Measurements from ENCODE around the gene NBPF11.
"Not testable (repeated sequence)": the region's sequence is repeated elsewhere in the genome, so short reads cannot be mapped to it uniquely, and the experiment has no call there.

- TF ChIP-seq EZH2phosphoT487 (conservative IDR thresholded peaks at IDR 0.05; ENCODE audit: low read length), result not testable (repeated sequence)
- TF ChIP-seq, protein P1, sequence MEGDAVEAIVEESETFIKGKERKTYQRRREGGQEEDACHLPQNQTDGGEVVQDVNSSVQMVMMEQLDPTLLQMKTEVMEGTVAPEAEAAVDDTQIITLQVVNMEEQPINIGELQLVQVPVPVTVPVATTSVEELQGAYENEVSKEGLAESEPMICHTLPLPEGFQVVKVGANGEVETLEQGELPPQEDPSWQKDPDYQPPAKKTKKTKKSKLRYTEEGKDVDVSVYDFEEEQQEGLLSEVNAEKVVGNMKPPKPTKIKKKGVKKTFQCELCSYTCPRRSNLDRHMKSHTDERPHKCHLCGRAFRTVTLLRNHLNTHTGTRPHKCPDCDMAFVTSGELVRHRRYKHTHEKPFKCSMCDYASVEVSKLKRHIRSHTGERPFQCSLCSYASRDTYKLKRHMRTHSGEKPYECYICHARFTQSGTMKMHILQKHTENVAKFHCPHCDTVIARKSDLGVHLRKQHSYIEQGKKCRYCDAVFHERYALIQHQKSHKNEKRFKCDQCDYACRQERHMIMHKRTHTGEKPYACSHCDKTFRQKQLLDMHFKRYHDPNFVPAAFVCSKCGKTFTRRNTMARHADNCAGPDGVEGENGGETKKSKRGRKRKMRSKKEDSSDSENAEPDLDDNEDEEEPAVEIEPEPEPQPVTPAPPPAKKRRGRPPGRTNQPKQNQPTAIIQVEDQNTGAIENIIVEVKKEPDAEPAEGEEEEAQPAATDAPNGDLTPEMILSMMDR (IDR thresholded peaks at IDR 0.05; ENCODE audit: insufficient read depth, low read length, poor library complexity, severe bottlenecking), result not testable (repeated sequence)
These were observed 26.6 kb upstream of the NBPF11 start for GRCh38 chr1:148178682-148179081.

Measured in SU-DHL-6 (cell line).